ENCODE data around the gene ENOX1. TPM values are rescaled to one million over a fixed set of nuclear protein-coding genes. Genes with fewer than 3 reads are reported as not detected.

The ENOX1 gene
- total RNA-seq, 1 donor from 2014 or later = 11.5 TPM

- H3K9ac ChIP-seq (ENCODE audit: low read depth in 1 of 3, low read length in 3 of 3) = no peak overlapping the region
- H3K36me3 ChIP-seq (ENCODE audit: control insufficient read depth in 3 of 3, insufficient read depth in 3 of 3, low read length in 3 of 3) = no peaks in the 10 kb centered on the region
- H3K4me3 ChIP-seq (ENCODE audit: low read length in 3 of 3) = no peak overlapping the region
- H3K27ac ChIP-seq (ENCODE audit: low read depth, low read length) = no peak overlapping the region
- no peaks in the 10 kb centered on the region for H3K27me3 ChIP-seq (ENCODE audit: control insufficient read depth in 3 of 3, insufficient read depth in 3 of 3, low read length in 3 of 3)
- peaks cover 0 to 5% (median 5%) of the 10 kb centered on the region in 3 donors for H3K4me1 ChIP-seq (ENCODE audit: control insufficient read depth in 3 of 3, insufficient read depth in 3 of 3, low read length in 3 of 3)
- H3K9me3 ChIP-seq (ENCODE audit: control insufficient read depth in 3 of 3, low read length in 3 of 3) = peaks cover 0 to 3% (median 0%) of the 10 kb centered on the region in 3 donors
Observed at GRCh38 chr13:43204591-43204990, 582.2 kb downstream of the ENOX1 start.

GRCh38 chr13:43203781-43204180 lies 583.0 kb downstream of the ENOX1 start:
- peaks cover 0 to 5% (median 5%) of the 10 kb centered on the region in 3 donors for H3K4me1 ChIP-seq (ENCODE audit: control insufficient read depth in 3 of 3, insufficient read depth in 3 of 3, low read length in 3 of 3)
- H3K4me3 ChIP-seq (ENCODE audit: low read length in 3 of 3) = no peak overlapping the region
- no peaks in the 10 kb centered on the region for H3K36me3 ChIP-seq (ENCODE audit: control insufficient read depth in 3 of 3, insufficient read depth in 3 of 3, low read length in 3 of 3)
- no peak overlapping the region for H3K27ac ChIP-seq (ENCODE audit: low read depth, low read length)
- H3K9me3 ChIP-seq (ENCODE audit: control insufficient read depth in 3 of 3, low read length in 3 of 3) = peaks cover 0 to 3% (median 0%) of the 10 kb centered on the region in 3 donors
- no peak overlapping the region for H3K9ac ChIP-seq (ENCODE audit: low read depth in 1 of 3, low read length in 3 of 3)
- no peaks in the 10 kb centered on the region for H3K27me3 ChIP-seq (ENCODE audit: control insufficient read depth in 3 of 3, insufficient read depth in 3 of 3, low read length in 3 of 3)

- H3K27me3 ChIP-seq (ENCODE audit: control insufficient read depth in 3 of 3, insufficient read depth in 3 of 3, low read length in 3 of 3) = no peaks in the 10 kb centered on the region
- H3K36me3 ChIP-seq (ENCODE audit: control insufficient read depth in 3 of 3, insufficient read depth in 3 of 3, low read length in 3 of 3) = no peaks in the 10 kb centered on the region
- no peak overlapping the region for H3K27ac ChIP-seq (ENCODE audit: low read depth, low read length)
- H3K4me3 ChIP-seq (ENCODE audit: low read length in 3 of 3) = no peak overlapping the region
- peaks cover 8 to 15% (median 12%) of the 10 kb centered on the region in 3 donors for H3K4me1 ChIP-seq (ENCODE audit: control insufficient read depth in 3 of 3, insufficient read depth in 3 of 3, low read length in 3 of 3)
- peaks cover 0 to 3% (median 0%) of the 10 kb centered on the region in 3 donors for H3K9me3 ChIP-seq (ENCODE audit: control insufficient read depth in 3 of 3, low read length in 3 of 3)
- no peak overlapping the region for H3K9ac ChIP-seq (ENCODE audit: low read depth in 1 of 3, low read length in 3 of 3)
Observed at GRCh38 chr13:43200736-43201135, 586.0 kb downstream of the ENOX1 start.

- Histone ChIP-seq H3K27me3 (ENCODE audit: control insufficient read depth in 3 of 3, insufficient read depth in 3 of 3, low read length in 3 of 3) (no peaks in the 10 kb centered on the region), H3K4me1 (ENCODE audit: control insufficient read depth in 3 of 3, insufficient read depth in 3 of 3, low read length in 3 of 3) (peaks cover 8 to 15% (median 12%) of the 10 kb centered on the region in 3 donors), H3K4me3 (ENCODE audit: low read length in 3 of 3) (no peak overlapping the region), H3K9me3 (ENCODE audit: control insufficient read depth in 3 of 3, low read length in 3 of 3) (peaks cover 0 to 3% (median 0%) of the 10 kb centered on the region in 3 donors), H3K9ac (ENCODE audit: low read depth in 1 of 3, low read length in 3 of 3) (no peak overlapping the region), H3K36me3 (ENCODE audit: control insufficient read depth in 3 of 3, insufficient read depth in 3 of 3, low read length in 3 of 3) (no peaks in the 10 kb centered on the region), H3K27ac (ENCODE audit: low read depth, low read length) (no peak overlapping the region)
Observed at GRCh38 chr13:43200307-43200706, 586.5 kb downstream of the ENOX1 start.

- Histone ChIP-seq H3K36me3 (ENCODE audit: control insufficient read depth in 3 of 3, insufficient read depth in 3 of 3, low read length in 3 of 3) (no peaks in the 10 kb centered on the region), H3K9ac (ENCODE audit: low read depth in 1 of 3, low read length in 3 of 3) (no peak overlapping the region), H3K27ac (ENCODE audit: low read depth, low read length) (no peak overlapping the region), H3K4me1 (ENCODE audit: control insufficient read depth in 3 of 3, insufficient read depth in 3 of 3, low read length in 3 of 3) (peaks cover 8 to 15% (median 12%) of the 10 kb centered on the region in 3 donors), H3K9me3 (ENCODE audit: control insufficient read depth in 3 of 3, low read length in 3 of 3) (no peaks in the 10 kb centered on the region), H3K4me3 (ENCODE audit: low read length in 3 of 3) (no peak overlapping the region), H3K27me3 (ENCODE audit: control insufficient read depth in 3 of 3, insufficient read depth in 3 of 3, low read length in 3 of 3) (no peaks in the 10 kb centered on the region)
Observed at GRCh38 chr13:43196750-43197370, 589.9 kb downstream of the ENOX1 start.

- Histone ChIP-seq H3K4me3 (ENCODE audit: low read length in 3 of 3) (no peak overlapping the region), H3K27ac (ENCODE audit: low read depth, low read length) (no peak overlapping the region), H3K4me1 (ENCODE audit: control insufficient read depth in 3 of 3, insufficient read depth in 3 of 3, low read length in 3 of 3) (peaks cover 8 to 15% (median 12%) of the 10 kb centered on the region in 3 donors), H3K9me3 (ENCODE audit: control insufficient read depth in 3 of 3, low read length in 3 of 3) (no peaks in the 10 kb centered on the region), H3K9ac (ENCODE audit: low read depth in 1 of 3, low read length in 3 of 3) (no peak overlapping the region), H3K27me3 (ENCODE audit: control insufficient read depth in 3 of 3, insufficient read depth in 3 of 3, low read length in 3 of 3) (no peaks in the 10 kb centered on the region), H3K36me3 (ENCODE audit: control insufficient read depth in 3 of 3, insufficient read depth in 3 of 3, low read length in 3 of 3) (no peaks in the 10 kb centered on the region)
Observed at GRCh38 chr13:43196086-43196621, 590.6 kb downstream of the ENOX1 start.

- Histone ChIP-seq H3K4me1 (ENCODE audit: control insufficient read depth in 3 of 3, insufficient read depth in 3 of 3, low read length in 3 of 3) (peaks cover 8 to 15% (median 12%) of the 10 kb centered on the region in 3 donors), H3K36me3 (ENCODE audit: control insufficient read depth in 3 of 3, insufficient read depth in 3 of 3, low read length in 3 of 3) (no peaks in the 10 kb centered on the region)
Observed at GRCh38 chr13:43195551-43195950, 591.2 kb downstream of the ENOX1 start.

GRCh38 chr13:43195112-43195511 lies 591.7 kb downstream of the ENOX1 start:
- H3K9ac ChIP-seq (ENCODE audit: low read depth in 1 of 3, low read length in 3 of 3) = no peak overlapping the region
- no peaks in the 10 kb centered on the region for H3K27me3 ChIP-seq (ENCODE audit: control insufficient read depth in 3 of 3, insufficient read depth in 3 of 3, low read length in 3 of 3)
- H3K4me3 ChIP-seq (ENCODE audit: low read length in 3 of 3) = no peak overlapping the region
- H3K27ac ChIP-seq (ENCODE audit: low read depth, low read length) = no peak overlapping the region
- H3K4me1 ChIP-seq (ENCODE audit: control insufficient read depth in 3 of 3, insufficient read depth in 3 of 3, low read length in 3 of 3) = peaks cover 8 to 14% (median 12%) of the 10 kb centered on the region in 3 donors
- no peaks in the 10 kb centered on the region for H3K9me3 ChIP-seq (ENCODE audit: control insufficient read depth in 3 of 3, low read length in 3 of 3)
- H3K36me3 ChIP-seq (ENCODE audit: control insufficient read depth in 3 of 3, insufficient read depth in 3 of 3, low read length in 3 of 3) = no peaks in the 10 kb centered on the region

More at GRCh38 chr13:43195551-43195950, 591.2 kb downstream of the ENOX1 start:
- no peak overlapping the region for H3K4me3 ChIP-seq (ENCODE audit: low read length in 3 of 3)
- no peak overlapping the region for H3K9ac ChIP-seq (ENCODE audit: low read depth in 1 of 3, low read length in 3 of 3)
- H3K27ac ChIP-seq (ENCODE audit: low read depth, low read length) = no peak overlapping the region
- H3K27me3 ChIP-seq (ENCODE audit: control insufficient read depth in 3 of 3, insufficient read depth in 3 of 3, low read length in 3 of 3) = no peaks in the 10 kb centered on the region
- H3K9me3 ChIP-seq (ENCODE audit: control insufficient read depth in 3 of 3, low read length in 3 of 3) = no peaks in the 10 kb centered on the region

GRCh38 chr13:43193789-43194420 lies 592.9 kb downstream of the ENOX1 start:
- H3K4me1 ChIP-seq (ENCODE audit: control insufficient read depth in 3 of 3, insufficient read depth in 3 of 3, low read length in 3 of 3) = peaks cover 7 to 11% (median 8%) of the 10 kb centered on the region in 3 donors
- no peaks in the 10 kb centered on the region for H3K9me3 ChIP-seq (ENCODE audit: control insufficient read depth in 3 of 3, low read length in 3 of 3)
- no peaks in the 10 kb centered on the region for H3K27me3 ChIP-seq (ENCODE audit: control insufficient read depth in 3 of 3, insufficient read depth in 3 of 3, low read length in 3 of 3)
- H3K36me3 ChIP-seq (ENCODE audit: control insufficient read depth in 3 of 3, insufficient read depth in 3 of 3, low read length in 3 of 3) = no peaks in the 10 kb centered on the region
- no peak overlapping the region for H3K9ac ChIP-seq (ENCODE audit: low read depth in 1 of 3, low read length in 3 of 3)
- no peak overlapping the region for H3K4me3 ChIP-seq (ENCODE audit: low read length in 3 of 3)
- H3K27ac ChIP-seq (ENCODE audit: low read depth, low read length) = no peak overlapping the region

- H3K9me3 ChIP-seq (ENCODE audit: control insufficient read depth in 3 of 3, low read length in 3 of 3) = no peaks in the 10 kb centered on the region
- H3K36me3 ChIP-seq (ENCODE audit: control insufficient read depth in 3 of 3, insufficient read depth in 3 of 3, low read length in 3 of 3) = no peaks in the 10 kb centered on the region
- no peaks in the 10 kb centered on the region for H3K27me3 ChIP-seq (ENCODE audit: control insufficient read depth in 3 of 3, insufficient read depth in 3 of 3, low read length in 3 of 3)
- no peak overlapping the region for H3K4me3 ChIP-seq (ENCODE audit: low read length in 3 of 3)
- H3K27ac ChIP-seq (ENCODE audit: low read depth, low read length) = no peak overlapping the region
- peaks cover 5 to 8% (median 6%) of the 10 kb centered on the region in 3 donors for H3K4me1 ChIP-seq (ENCODE audit: control insufficient read depth in 3 of 3, insufficient read depth in 3 of 3, low read length in 3 of 3)
- H3K9ac ChIP-seq (ENCODE audit: low read depth in 1 of 3, low read length in 3 of 3) = no peak overlapping the region
Observed at GRCh38 chr13:43191546-43191945, 595.2 kb downstream of the ENOX1 start.
